ENCODE data around the gene BRME1. TPM values are rescaled to one million over a fixed set of nuclear protein-coding genes. Genes with fewer than 3 reads are reported as not detected.

Gene BRME1
- total RNA-seq, 2 donors from 2014 or later: 0.82 to 1.7 TPM

DNA sequence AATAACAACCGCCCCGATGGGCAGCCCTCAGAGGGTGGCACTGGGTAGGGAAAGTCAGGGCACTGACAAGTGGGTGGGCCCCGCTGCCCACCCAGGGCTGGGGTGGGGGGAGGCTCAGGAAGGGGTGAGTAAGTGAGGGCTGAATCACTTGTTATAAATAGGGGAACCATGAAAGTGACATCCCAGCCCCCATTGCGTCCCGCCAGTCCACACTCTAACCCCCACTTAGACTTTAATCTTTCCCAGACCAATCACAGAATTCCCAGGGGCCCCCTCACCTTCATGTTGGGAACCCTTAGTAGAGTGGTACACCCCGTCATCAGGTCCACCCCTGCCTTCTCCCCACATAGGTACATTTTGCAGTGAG lies 66.0 kb downstream of the BRME1 start:
- peaks cover 59% of the 10 kb centered on the region for H3K4me1 Mint-ChIP-seq
- peaks cover 7% of the 10 kb centered on the region for H3K36me3 Mint-ChIP-seq (ENCODE audit: low read depth)

DNA sequence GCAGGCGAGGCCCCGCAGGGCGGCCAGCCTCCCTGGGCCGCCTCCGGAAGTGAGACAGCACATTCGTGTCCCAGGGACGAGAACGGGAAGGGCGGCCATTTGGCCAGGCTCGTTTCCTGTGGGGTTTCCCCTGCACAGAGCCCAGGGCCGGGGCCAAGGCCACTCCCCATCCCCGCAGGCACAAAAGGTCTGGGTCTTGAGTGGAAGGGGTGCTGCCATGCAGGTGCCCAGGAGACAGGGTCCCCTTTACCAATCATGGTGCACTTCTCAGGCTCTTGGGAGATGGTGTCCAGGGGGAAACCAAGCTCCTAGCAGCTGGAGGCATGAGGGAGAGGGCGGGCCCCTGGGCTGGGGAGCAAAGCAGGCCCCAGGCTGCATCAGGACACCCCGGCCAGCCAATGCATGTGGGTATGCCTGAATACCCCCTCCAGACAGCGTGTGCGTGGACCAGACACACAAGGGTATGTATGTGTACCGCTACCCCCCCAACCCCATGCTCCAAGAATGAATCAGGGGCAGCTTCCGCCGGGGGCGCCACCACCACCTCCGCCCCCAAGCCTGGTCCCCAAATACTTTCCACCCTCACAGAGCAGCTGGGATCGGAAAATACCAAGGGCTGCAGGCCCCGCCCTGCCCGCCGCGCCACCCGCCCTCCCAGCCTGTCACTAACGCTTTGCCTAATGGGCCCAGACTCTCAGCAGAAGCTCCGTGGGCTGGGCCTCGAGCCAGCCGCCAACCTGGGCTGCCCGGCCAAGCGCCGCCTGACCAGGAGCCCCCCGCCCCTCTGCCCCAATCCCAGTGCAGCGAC lies 66.6 kb downstream of the BRME1 start:
- ATAC-seq (peak; percentile 16), DNase-seq (peak; percentile 62 to 80 (median 69))
- H3K4me1 Mint-ChIP-seq: peaks cover 60% of the 10 kb centered on the region
- H3K36me3 Mint-ChIP-seq (ENCODE audit: low read depth): peaks cover 7% of the 10 kb centered on the region
- H3K9me3 ChIP-seq (ENCODE audit: control insufficient read depth, low read length, poor library complexity, severe bottlenecking): no peaks in the 10 kb centered on the region
- H3K4me3 Mint-ChIP-seq: peak overlapping the region; percentile 96
- H3K27ac Mint-ChIP-seq: peak overlapping the region; percentile 100
- no peaks in the 10 kb centered on the region for H3K27me3 Mint-ChIP-seq

More for the DNA sequence above, 66.0 kb downstream of the BRME1 start:
- H3K27ac Mint-ChIP-seq: peak overlapping the region; percentile 100
- no peaks in the 10 kb centered on the region for H3K27me3 Mint-ChIP-seq
- DNase-seq: no peak
- peak overlapping the region; percentile 96 for H3K4me3 Mint-ChIP-seq
- no peaks in the 10 kb centered on the region for H3K9me3 ChIP-seq (ENCODE audit: control insufficient read depth, low read length, poor library complexity, severe bottlenecking)
- ATAC-seq: peak; percentile 2

- Mint-ChIP-seq H3K27me3 (no peaks in the 10 kb centered on the region), H3K36me3 (ENCODE audit: low read depth) (peaks cover 7% of the 10 kb centered on the region), H3K27ac (peak overlapping the region; percentile 100), H3K4me1 (peaks cover 64% of the 10 kb centered on the region), H3K4me3 (peak overlapping the region; percentile 96)
- ATAC-seq (no peak), DNase-seq (no peak)
- H3K9me3 ChIP-seq (ENCODE audit: control insufficient read depth, low read length, poor library complexity, severe bottlenecking): no peaks in the 10 kb centered on the region
These were observed 67.3 kb downstream of the BRME1 start for GRCh38 chr19:13838435-13839129.

- no peaks in the 10 kb centered on the region for H3K27me3 Mint-ChIP-seq
- peaks cover 66% of the 10 kb centered on the region for H3K4me1 Mint-ChIP-seq
- peak in 1 of 3 donors; percentile 33 for DNase-seq
- H3K27ac Mint-ChIP-seq: peak overlapping the region; percentile 100
- H3K36me3 Mint-ChIP-seq (ENCODE audit: low read depth): peaks cover 7% of the 10 kb centered on the region
- H3K9me3 ChIP-seq (ENCODE audit: control insufficient read depth, low read length, poor library complexity, severe bottlenecking): no peaks in the 10 kb centered on the region
- no peak for ATAC-seq
- peak overlapping the region; percentile 96 for H3K4me3 Mint-ChIP-seq
These were observed 69.9 kb downstream of the BRME1 start for GRCh38 chr19:13835791-13836723.

- ATAC-seq: no peak
- Mint-ChIP-seq H3K4me3 (peak overlapping the region; percentile 96), H3K27me3 (no peaks in the 10 kb centered on the region), H3K4me1 (peaks cover 62% of the 10 kb centered on the region), H3K36me3 (ENCODE audit: low read depth) (peaks cover 4% of the 10 kb centered on the region), H3K27ac (peak overlapping the region; percentile 100)
- H3K9me3 ChIP-seq (ENCODE audit: control insufficient read depth, low read length, poor library complexity, severe bottlenecking): no peaks in the 10 kb centered on the region
- peak in 1 of 3 donors; percentile 35 for DNase-seq
These were observed 71.5 kb downstream of the BRME1 start for GRCh38 chr19:13834244-13835069.

DNA sequence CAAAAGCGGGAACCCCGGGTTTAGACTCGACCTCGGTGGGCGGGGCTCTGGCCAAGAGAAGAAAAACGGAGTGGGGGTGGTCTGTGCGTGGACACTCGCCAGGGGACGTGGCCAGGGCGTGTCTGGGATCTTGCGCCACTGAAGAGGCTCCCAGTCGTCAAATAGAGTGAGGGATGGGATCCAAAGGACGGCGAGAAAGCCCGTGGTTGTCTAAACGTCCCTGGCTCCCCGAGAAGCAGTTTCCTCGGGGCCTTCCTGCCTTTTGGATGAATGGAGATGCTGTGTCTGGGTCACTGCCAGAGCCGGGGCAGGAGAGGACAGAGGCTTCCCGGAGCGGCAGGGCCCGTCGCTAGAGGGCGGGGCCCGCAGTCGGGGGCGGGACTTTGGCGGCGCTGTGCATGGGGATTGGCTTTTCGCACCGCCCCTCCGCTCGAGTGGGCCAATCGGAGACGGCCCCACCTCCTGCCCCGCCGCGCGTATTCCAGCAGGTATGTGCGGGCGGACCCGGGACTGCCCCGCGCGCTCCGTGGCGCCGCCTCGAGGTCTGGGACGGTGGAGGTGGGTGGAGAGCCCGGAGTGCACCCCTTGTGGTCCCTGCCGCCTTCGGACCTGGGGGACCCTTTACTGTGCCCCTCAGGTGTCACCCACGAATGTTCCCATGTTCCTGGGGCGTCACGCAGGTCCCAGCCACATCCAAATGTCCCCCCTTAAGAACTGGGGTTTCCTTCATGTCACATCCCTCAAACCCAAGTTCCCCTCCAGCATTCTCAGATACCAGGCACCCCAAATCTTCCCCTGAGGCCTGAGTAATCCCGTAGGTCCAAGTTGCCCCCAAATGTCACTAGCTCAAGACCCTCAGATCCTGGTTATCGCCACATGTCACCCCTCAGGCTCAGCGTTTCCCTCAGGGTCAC lies 72.3 kb downstream of the BRME1 start:
- ATAC-seq (peak; percentile 66), DNase-seq (peak; percentile 90 to 96 (median 92))
- no peaks in the 10 kb centered on the region for H3K27me3 Mint-ChIP-seq
- peaks cover 4% of the 10 kb centered on the region for H3K36me3 Mint-ChIP-seq (ENCODE audit: low read depth)
- H3K9me3 ChIP-seq (ENCODE audit: control insufficient read depth, low read length, poor library complexity, severe bottlenecking): no peaks in the 10 kb centered on the region
- peak overlapping the region; percentile 100 for H3K27ac Mint-ChIP-seq
- peaks cover 54% of the 10 kb centered on the region for H3K4me1 Mint-ChIP-seq
- peak overlapping the region; percentile 96 for H3K4me3 Mint-ChIP-seq

Other genes starting within 250 kb of the BRME1 start
- 10 to 100 TPM; 31.0 to 31.9 TPM for gene MRI1, start 141.6 kb downstream of the BRME1 start, total RNA-seq
- gene C19orf53, start 131.7 kb downstream of the BRME1 start, total RNA-seq: 10 to 100 TPM; 62.4 to 73.0 TPM
- 1 to 10 TPM; 4.2 to 5.3 TPM for gene ZSWIM4, start 110.7 kb downstream of the BRME1 start, total RNA-seq
- gene NANOS3, start 29.0 kb downstream of the BRME1 start, total RNA-seq: 1 to 10 TPM in 1 of 2 donors, under 1 TPM in 1; 0.60 to 2.6 TPM
- 10 to 100 TPM; 22.5 to 24.4 TPM for gene CC2D1A, start 84 bp upstream of the BRME1 start, total RNA-seq
- gene PODNL1, start 32.3 kb upstream of the BRME1 start, total RNA-seq: under 1 TPM in 1 of 2 donors, not detected in 1; 0.31 TPM
- 10 to 100 TPM; 88.2 to 95.8 TPM for gene DCAF15, start 46.4 kb upstream of the BRME1 start, total RNA-seq
- 10 to 100 TPM; 23.3 to 24.7 TPM for gene RFX1, start 100.2 kb upstream of the BRME1 start, total RNA-seq
- gene RLN3, start 122.0 kb upstream of the BRME1 start, total RNA-seq: not detected
- gene IL27RA, start 125.6 kb upstream of the BRME1 start, total RNA-seq: 10 to 100 TPM; 39.6 to 51.6 TPM
- not detected for gene PALM3, start 156.0 kb upstream of the BRME1 start, total RNA-seq
- gene MISP3, start 166.7 kb upstream of the BRME1 start, total RNA-seq: 1 to 10 TPM in 1 of 2 donors, under 1 TPM in 1; 0.65 to 1.3 TPM
- gene C19orf67, start 179.7 kb upstream of the BRME1 start, total RNA-seq: under 1 TPM; 0.22 to 0.31 TPM
- 10 to 100 TPM; 24.8 to 25.3 TPM for gene SAMD1, start 184.6 kb upstream of the BRME1 start, total RNA-seq
- 10 to 100 TPM; 35.2 to 38.5 TPM for gene PRKACA, start 211.6 kb upstream of the BRME1 start, total RNA-seq
- 1 to 10 TPM; 1.5 to 1.9 TPM for gene ASF1B, start 230.5 kb upstream of the BRME1 start, total RNA-seq

Data from T-helper 17 cell (primary cell).